GM23248 (cell line): ENCODE data around the gene TMIGD1. TPM values are rescaled to one million over a fixed set of nuclear protein-coding genes. Genes with fewer than 3 reads are reported as not detected.

Experiments
- DNase-seq: peaks from one replicate; pipeline ENCODE4 v3.0.0-alpha.2; 2015
- H2AFZ ChIP-seq: fragments of 200-600 bp; sonication (generic); 2 replicates; pipeline ENCODE4 v1.6.1; 2016; ENCODE audit warnings: antibody characterized with exemption
- H3F3A ChIP-seq: fragments of 200-600 bp; sonication (generic); 2 replicates; pipeline ENCODE4 v1.6.1; 2016; ENCODE audit warnings: mild to moderate bottlenecking, antibody characterized with exemption, mixed run types; ENCODE audit not compliant: insufficient read depth
- H3K27ac ChIP-seq: fragments of 200-600 bp; sonication (generic); 2 replicates; pipeline ENCODE4 v1.5.1; 2016; ENCODE audit warnings: mild to moderate bottlenecking
- H3K27me3 ChIP-seq: fragments of 200-600 bp; sonication (generic); replicated peaks from 2 replicates; pipeline ENCODE4 v1.6.1; 2016; ENCODE audit warnings: mild to moderate bottlenecking; ENCODE audit not compliant: insufficient read depth
- H3K36me3 ChIP-seq: fragments of 200-600 bp; sonication (generic); 2 replicates; pipeline ENCODE4 v1.6.1; 2016; ENCODE audit warnings: low read depth, mild to moderate bottlenecking
- H3K4me1 ChIP-seq: fragments of 200-600 bp; sonication (generic); 2 replicates; pipeline ENCODE4 v1.6.1; 2016; ENCODE audit warnings: mild to moderate bottlenecking; ENCODE audit not compliant: insufficient read depth
- H3K4me2 ChIP-seq: fragments of 200-600 bp; sonication (generic); one replicate; pipeline ENCODE4 v1.6.1; 2016; ENCODE audit warnings: mild to moderate bottlenecking; ENCODE audit not compliant: unreplicated experiment
- H3K4me3 ChIP-seq: fragments of 200-600 bp; sonication (generic); 2 replicates; pipeline ENCODE4 v1.5.1; 2016; ENCODE audit warnings: mild to moderate bottlenecking
- H3K79me2 ChIP-seq: fragments of 200-600 bp; sonication (generic); 2 replicates; pipeline ENCODE4 v1.6.1; 2016; ENCODE audit warnings: mild to moderate bottlenecking; ENCODE audit not compliant: insufficient read depth
- H3K9ac ChIP-seq: fragments of 200-600 bp; sonication (generic); 2 replicates; pipeline ENCODE4 v1.6.1; 2016; ENCODE audit warnings: mild to moderate bottlenecking
- H3K9me2 ChIP-seq: fragments of 200-600 bp; sonication (generic); 2 replicates; pipeline ENCODE4 v1.6.1; 2016; ENCODE audit warnings: mixed run types, mild to moderate bottlenecking, moderate library complexity; ENCODE audit not compliant: insufficient read depth
- H3K9me3 ChIP-seq: fragments of 200-600 bp; sonication (generic); one replicate; pipeline ENCODE4 v1.6.1; 2017; ENCODE audit warnings: low read depth
- H4K20me1 ChIP-seq: fragments of 200-600 bp; sonication (generic); 2 replicates; pipeline ENCODE4 v1.6.0; 2016; ENCODE audit not compliant: insufficient read depth
- EZH2 ChIP-seq: fragments of 200-600 bp; sonication (generic); IDR thresholded peaks from 2 replicates; pipeline ENCODE4 v1.6.1; 2018; ENCODE audit warnings: antibody characterized with exemption, mild to moderate bottlenecking; ENCODE audit not compliant: insufficient read depth, poor library complexity, severe bottlenecking
- EZH2phosphoT487 ChIP-seq: fragments of 200-600 bp; sonication (generic); IDR thresholded peaks from 2 replicates; pipeline ENCODE4 v1.6.1; 2018; ENCODE audit warnings: antibody characterized with exemption, moderate library complexity, mild to moderate bottlenecking, low read depth; ENCODE audit not compliant: insufficient read depth
- WGBS, 2 experiments: methylation state at CpG; one replicate each; pipeline ENCODE4 v1.1.6; 2015 to 2017; ENCODE audit warnings: low lambda C conversion rate in 2 of 2, low coverage in 1 of 2; ENCODE audit errors: missing lambda C conversion rate in 2 of 2; 5-methylcytosine and 5-hydroxymethylcytosine counted together
- in situ Hi-C: fragments of 300-500 bp; cut with MboI; formaldehyde crosslinking; loops from 2 replicates; pipeline ENCODE4 v1.15.0; 2020
- polyA plus RNA-seq: library from polyadenylated mRNA; unstranded; fragments of >200 nt; fragmentation: Nextera tagmentation; extraction: Ambion mirVana; gene quantifications from 2 replicates; pipeline ENCODE4 v1.2.1, GENCODE V29; 2016
- total RNA-seq: library from RNA; depleted of rRNA; stranded (reverse); fragments of >200 nt; shearing (Covaris generic); gene quantifications from 2 replicates; pipeline ENCODE4 v1.2.3, GENCODE V29; 2014

TMIGD1 gene
- total and polyA plus RNA-seq, 2 experiments from 2014 or later: not detected

- no peaks in the 10 kb centered on the region for H3K9me2 ChIP-seq
- no peaks in the 10 kb centered on the region for H3K9me3 ChIP-seq
- no peak overlapping the region for H3K27ac ChIP-seq
- WGBS, 2 experiments: 55 to 69% methylated on average over 5 of the region's 5 CpGs
- DNase-seq: no peak
- no peaks in the 10 kb centered on the region; the same call in 1 of the 2 replicates for H3K27me3 ChIP-seq
- in situ Hi-C loops: no loop called here
- H3K4me1 ChIP-seq: no peaks in the 10 kb centered on the region
- no peaks in the 10 kb centered on the region for H3K36me3 ChIP-seq
- no peaks in the 10 kb centered on the region for H3F3A ChIP-seq
- H3K4me3 ChIP-seq: no peak overlapping the region
- TF ChIP-seq EZH2phosphoT487: no peak
- no peak for TF ChIP-seq EZH2
- no peak overlapping the region for H3K9ac ChIP-seq
- H3K4me2 ChIP-seq: no peak overlapping the region
- H3K79me2 ChIP-seq: no peaks in the 10 kb centered on the region
- H4K20me1 ChIP-seq: no peaks in the 10 kb centered on the region
- no peak overlapping the region for H2AFZ ChIP-seq
Observed at GRCh38 chr17:30323262-30323894, 10.5 kb downstream of the TMIGD1 start.

GRCh38 chr17:30321314-30321713 is 12.5 kb downstream of the TMIGD1 start:
- Histone ChIP-seq H3K27ac (no peak overlapping the region), H3K9me2 (no peaks in the 10 kb centered on the region), H4K20me1 (no peaks in the 10 kb centered on the region), H3F3A (no peaks in the 10 kb centered on the region), H3K27me3 (no peaks in the 10 kb centered on the region; the same call in 1 of the 2 replicates), H3K36me3 (no peaks in the 10 kb centered on the region), H3K9ac (no peak overlapping the region), H3K9me3 (no peaks in the 10 kb centered on the region), H3K4me1 (no peaks in the 10 kb centered on the region), H3K79me2 (no peaks in the 10 kb centered on the region), H3K4me3 (no peak overlapping the region), H3K4me2 (no peak overlapping the region), H2AFZ (no peak overlapping the region)
- TF ChIP-seq EZH2 (no peak), EZH2phosphoT487 (no peak)
- 76 to 78% methylated on average over 4 of the region's 4 CpGs for WGBS, 2 experiments
- in situ Hi-C loops: no loop called here
- no peak for DNase-seq

GRCh38 chr17:30318155-30318554 is 15.7 kb downstream of the TMIGD1 start:
- 45 to 51% methylated on average over 3 of the region's 3 CpGs for WGBS, 2 experiments
- Histone ChIP-seq H2AFZ (no peak overlapping the region), H3K4me3 (no peak overlapping the region), H3K27me3 (no peaks in the 10 kb centered on the region), H4K20me1 (no peaks in the 10 kb centered on the region), H3K36me3 (no peaks in the 10 kb centered on the region), H3K9me3 (no peaks in the 10 kb centered on the region), H3K9ac (no peak overlapping the region), H3K4me1 (no peaks in the 10 kb centered on the region), H3K79me2 (no peaks in the 10 kb centered on the region), H3K4me2 (no peak overlapping the region), H3K9me2 (no peaks in the 10 kb centered on the region), H3F3A (no peaks in the 10 kb centered on the region), H3K27ac (no peak overlapping the region)
- TF ChIP-seq EZH2phosphoT487: no peak
- TF ChIP-seq EZH2: no peak
- DNase-seq: peak; percentile 23
- in situ Hi-C loops: no loop called here

- Histone ChIP-seq H3K4me2 (no peak overlapping the region), H3K79me2 (no peaks in the 10 kb centered on the region), H3K36me3 (no peaks in the 10 kb centered on the region), H3K9me2 (no peaks in the 10 kb centered on the region), H2AFZ (no peak overlapping the region), H3K4me3 (no peak overlapping the region), H3F3A (no peaks in the 10 kb centered on the region), H3K4me1 (no peaks in the 10 kb centered on the region), H3K9ac (no peak overlapping the region), H3K9me3 (no peaks in the 10 kb centered on the region), H4K20me1 (no peaks in the 10 kb centered on the region), H3K27ac (no peak overlapping the region), H3K27me3 (no peaks in the 10 kb centered on the region)
- in situ Hi-C loops: no loop called here
- WGBS, 2 experiments: 88 to 100% methylated on average over 1 of the region's 1 CpG
- TF ChIP-seq EZH2phosphoT487 (no peak), EZH2 (no peak)
- no peak for DNase-seq
Observed at GRCh38 chr17:30316736-30317135, 17.1 kb downstream of the TMIGD1 start.
